Measurements from ENCODE around the gene KRIT1. TPM values are rescaled to one million over a fixed set of nuclear protein-coding genes. Genes with fewer than 3 reads are reported as not detected.
"Not testable (repeated sequence)": the region's sequence is repeated elsewhere in the genome, so short reads cannot be mapped to it uniquely, and the experiment has no call there.

The KRIT1 gene
- polyA plus RNA-seq, 1 experiment = 45.1 TPM

DNA sequence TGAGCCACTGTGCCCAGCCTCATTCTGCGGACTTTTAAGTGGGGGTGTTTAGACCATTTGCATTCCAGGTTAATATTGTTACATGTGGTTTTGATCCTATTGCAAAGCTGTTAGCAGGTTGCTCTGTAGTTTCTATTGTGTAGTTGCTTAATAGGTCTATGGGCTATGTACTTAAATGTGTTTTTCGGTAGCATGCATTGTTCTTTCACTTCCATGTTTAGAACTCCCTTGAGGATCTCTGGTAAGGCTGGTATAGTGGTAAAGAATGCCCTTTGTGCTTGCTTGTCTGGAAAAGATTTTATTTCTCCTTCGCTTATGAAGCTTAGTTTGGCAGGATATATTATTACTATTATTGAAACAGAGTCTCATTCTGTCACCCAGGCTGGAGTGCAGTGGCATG, 53.4 kb downstream of the KRIT1 start:
- TF ChIP-seq, protein P1, sequence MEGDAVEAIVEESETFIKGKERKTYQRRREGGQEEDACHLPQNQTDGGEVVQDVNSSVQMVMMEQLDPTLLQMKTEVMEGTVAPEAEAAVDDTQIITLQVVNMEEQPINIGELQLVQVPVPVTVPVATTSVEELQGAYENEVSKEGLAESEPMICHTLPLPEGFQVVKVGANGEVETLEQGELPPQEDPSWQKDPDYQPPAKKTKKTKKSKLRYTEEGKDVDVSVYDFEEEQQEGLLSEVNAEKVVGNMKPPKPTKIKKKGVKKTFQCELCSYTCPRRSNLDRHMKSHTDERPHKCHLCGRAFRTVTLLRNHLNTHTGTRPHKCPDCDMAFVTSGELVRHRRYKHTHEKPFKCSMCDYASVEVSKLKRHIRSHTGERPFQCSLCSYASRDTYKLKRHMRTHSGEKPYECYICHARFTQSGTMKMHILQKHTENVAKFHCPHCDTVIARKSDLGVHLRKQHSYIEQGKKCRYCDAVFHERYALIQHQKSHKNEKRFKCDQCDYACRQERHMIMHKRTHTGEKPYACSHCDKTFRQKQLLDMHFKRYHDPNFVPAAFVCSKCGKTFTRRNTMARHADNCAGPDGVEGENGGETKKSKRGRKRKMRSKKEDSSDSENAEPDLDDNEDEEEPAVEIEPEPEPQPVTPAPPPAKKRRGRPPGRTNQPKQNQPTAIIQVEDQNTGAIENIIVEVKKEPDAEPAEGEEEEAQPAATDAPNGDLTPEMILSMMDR (IDR thresholded peaks at IDR 0.05; ENCODE audit: low read depth, low read length) = no peak
- Histone ChIP-seq H3K9me3 (ENCODE audit: control insufficient read depth, insufficient read depth, low read length) (peaks cover 15% of the 10 kb centered on the region), H3K4me3 (ENCODE audit: low read depth, low read length) (no peak overlapping the region), H3K27ac (ENCODE audit: low read depth, low read length) (no peak overlapping the region), H3K27me3 (ENCODE audit: control insufficient read depth, insufficient read depth, low read length) (no peaks in the 10 kb centered on the region)
- DNase-seq (ENCODE audit: low read depth, low spot score) = no peak
- POLR2A ChIA-PET = no interaction called here
- CTCF ChIA-PET = interaction anchor here (0.5 to 4.1 kb wide), 2 partner anchors 13 to 59 kb away, joined by 4 to 23 read pairs; partner anchors contain the start of gene LRRD1

GRCh38 chr7:92189246-92189645, 56.5 kb downstream of the KRIT1 start:
- peaks cover 15% of the 10 kb centered on the region for H3K9me3 ChIP-seq (ENCODE audit: control insufficient read depth, insufficient read depth, low read length)
- POLR2A ChIA-PET; H3K27ac ChIP-seq (ENCODE audit: low read depth, low read length); H3K27me3 ChIP-seq (ENCODE audit: control insufficient read depth, insufficient read depth, low read length); DNase-seq (ENCODE audit: low read depth, low spot score); H3K4me3 ChIP-seq (ENCODE audit: low read depth, low read length): not testable (repeated sequence)
- CTCF ChIA-PET = interaction anchor here (2.2 kb wide), 1 partner anchor 10 kb away, joined by 7 read pairs; the partner anchor contains the start of gene LRRD1

DNA sequence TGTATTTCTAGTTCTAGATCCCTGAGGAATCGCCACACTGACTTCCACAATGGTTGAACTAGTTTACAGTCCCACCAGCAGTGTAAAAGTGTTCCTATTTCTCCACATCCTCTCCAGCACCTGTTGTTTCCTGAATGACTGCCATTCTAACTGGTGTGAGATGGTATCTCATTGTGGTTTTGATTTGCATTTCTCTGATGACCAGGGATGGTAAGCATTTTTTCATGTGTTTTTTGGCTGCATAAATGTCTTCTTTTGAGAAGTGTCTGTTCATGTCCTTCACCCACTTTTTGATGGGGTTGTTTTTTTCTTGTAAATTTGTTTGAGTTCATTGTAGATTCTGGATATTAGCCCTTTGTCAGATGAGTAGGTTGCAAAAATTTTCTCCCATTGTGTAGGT, 61.4 kb downstream of the KRIT1 start:
- POLR2A ChIA-PET; H3K9me3 ChIP-seq (ENCODE audit: control insufficient read depth, insufficient read depth, low read length); H3K4me3 ChIP-seq (ENCODE audit: low read depth, low read length); CTCF ChIA-PET; H3K27ac ChIP-seq (ENCODE audit: low read depth, low read length); H3K27me3 ChIP-seq (ENCODE audit: control insufficient read depth, insufficient read depth, low read length); DNase-seq (ENCODE audit: low read depth, low spot score): not testable (repeated sequence)

DNA sequence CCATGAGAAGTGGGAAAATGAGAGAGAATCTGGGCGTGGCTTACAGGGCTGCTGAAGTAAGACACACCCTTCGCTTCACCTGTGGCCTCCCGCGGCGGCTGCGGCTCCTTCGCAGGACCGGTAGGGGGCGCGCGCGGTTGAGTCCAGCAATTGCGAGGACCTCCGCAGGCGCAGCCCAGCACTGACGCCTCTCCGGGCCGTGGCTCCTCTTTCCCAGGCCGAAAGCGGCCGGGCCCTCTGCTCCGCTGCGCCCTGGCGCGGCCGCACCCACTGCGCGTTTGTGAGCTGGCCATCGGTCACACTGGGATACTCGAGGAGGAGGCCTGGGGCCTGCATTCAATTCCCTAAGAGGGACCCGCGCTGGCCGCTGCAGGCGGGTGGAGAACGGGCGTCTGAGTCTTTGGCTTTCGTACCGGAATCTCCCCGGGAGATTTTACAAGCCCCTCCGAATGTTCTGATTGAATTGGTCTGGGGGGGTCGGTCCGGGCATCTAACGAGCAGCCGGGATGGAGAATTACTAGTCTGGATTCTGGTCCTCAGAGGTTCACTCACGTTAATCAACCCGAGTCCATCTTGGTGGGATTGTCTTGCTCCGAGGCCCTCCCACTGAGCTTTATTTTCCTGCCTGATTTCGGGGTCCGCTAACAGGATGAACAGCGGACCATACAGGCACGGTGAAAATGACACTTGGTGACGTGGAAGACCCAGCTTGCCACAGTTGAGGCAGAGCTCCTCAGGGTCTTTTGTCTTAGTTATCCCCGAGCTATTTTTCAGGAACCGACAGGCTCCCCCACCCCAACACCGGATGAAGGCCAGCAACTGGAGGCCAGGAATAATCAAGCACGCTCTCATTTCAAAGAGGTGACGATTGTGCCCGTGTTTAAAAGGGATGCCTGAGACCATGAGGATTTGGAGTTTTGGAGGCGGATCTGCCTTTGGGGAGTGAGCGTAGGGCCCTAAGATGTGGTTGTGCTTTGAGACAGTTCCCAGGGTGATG, 66.5 kb downstream of the KRIT1 start, which contains the start of gene LRRD1:
Gene LRRD1, minus strand, starts transcription at position 215 of the 997 bp plus-strand sequence. CDS start 13,940 bp downstream, outside the sequence.
- no peaks in the 10 kb centered on the region; the same call in 1 of the 2 replicates for H3K9me3 ChIP-seq (ENCODE audit: control insufficient read depth, insufficient read depth, low read length)
- POLR2A ChIA-PET = interaction anchor here (0.7 to 1.0 kb wide), 2 partner anchors 45 to 268 kb away, joined by 3 read pairs; partner anchors contain the start of genes CYP51A1 and GATAD1
- peak within 1 kb of the TSS; percentile 57 for H3K4me3 ChIP-seq (ENCODE audit: low read depth, low read length)
- peak; percentile 44 for DNase-seq (ENCODE audit: low read depth, low spot score)
- CTCF ChIA-PET = interaction anchor here (0.6 to 2.2 kb wide), 45 partner anchors 10 to 1664 kb away, joined by 3 to 41 read pairs (median 4); partner anchors contain the start of genes ANKIB1, GATAD1 and KRIT1
- no peaks in the 10 kb centered on the region for H3K27me3 ChIP-seq (ENCODE audit: control insufficient read depth, insufficient read depth, low read length)
- TF ChIP-seq, protein P1 (IDR thresholded peaks at IDR 0.05; ENCODE audit: low read depth, low read length) = peak; percentile 95
- H3K27ac ChIP-seq (ENCODE audit: low read depth, low read length) = peak within 1 kb of the TSS; percentile 41

- H3K4me3 ChIP-seq (ENCODE audit: low read depth, low read length) = no peak overlapping the region
- ChIA-PET CTCF (interaction anchor here (0.6 to 1.3 kb wide), 5 partner anchors 16 to 270 kb away, joined by 3 to 6 read pairs (median 4); partner anchors contain the start of gene GATAD1), POLR2A (no interaction called here)
- H3K9me3 ChIP-seq (ENCODE audit: control insufficient read depth, insufficient read depth, low read length) = no peaks in the 10 kb centered on the region; the same call in 1 of the 2 replicates
- no peaks in the 10 kb centered on the region for H3K27me3 ChIP-seq (ENCODE audit: control insufficient read depth, insufficient read depth, low read length)
- H3K27ac ChIP-seq (ENCODE audit: low read depth, low read length) = no peak overlapping the region
- TF ChIP-seq, protein P1 (IDR thresholded peaks at IDR 0.05; ENCODE audit: low read depth, low read length) = no peak
- DNase-seq (ENCODE audit: low read depth, low spot score) = no peak
These were observed 68.4 kb downstream of the KRIT1 start for GRCh38 chr7:92177362-92177761.

- H3K4me3 ChIP-seq (ENCODE audit: low read depth, low read length); H3K27me3 ChIP-seq (ENCODE audit: control insufficient read depth, insufficient read depth, low read length): not testable (repeated sequence)
- CTCF ChIA-PET = interaction anchor here (1.0 to 2.2 kb wide), 2 partner anchors 10 to 21 kb away, joined by 3 to 10 read pairs; partner anchors contain the start of gene LRRD1
These were observed 76.2 kb downstream of the KRIT1 start for GRCh38 chr7:92169529-92169928.

More at GRCh38 chr7:92169529-92169928, 76.2 kb downstream of the KRIT1 start:
- POLR2A ChIA-PET = interaction anchor here (0.7 kb wide), 1 partner anchor 87 kb away, joined by 3 read pairs; no protein-coding TSS in a partner anchor
- H3K9me3 ChIP-seq (ENCODE audit: control insufficient read depth, insufficient read depth, low read length); DNase-seq (ENCODE audit: low read depth, low spot score); H3K27ac ChIP-seq (ENCODE audit: low read depth, low read length): not testable (repeated sequence)

Data from AG04450 (cell line).